Panc1 (cell line): Measurements from ENCODE around the gene OR2AJ1.

Source experiments
- POLR2AphosphoS5 ChIP-seq: IDR thresholded peaks from 2 replicates; pipeline ENCODE4 v1.6.1; 2012; ENCODE audit warnings: mild to moderate bottlenecking, low read depth, low read length, moderate library complexity
- TCF7L2 ChIP-seq: IDR thresholded peaks from 2 replicates; pipeline ENCODE4 v1.6.1; 2011; ENCODE audit warnings: mild to moderate bottlenecking, low read depth, low read length, inconsistent platforms
- TF ChIP-seq, protein P1 (sequence below): fragments of 450-650 bp; IDR thresholded peaks from 2 replicates; pipeline ENCODE4 v1.5.1; 2017; ENCODE audit warnings: mild to moderate bottlenecking
- TF ChIP-seq, protein P2 (sequence below), 2 experiments: IDR thresholded peaks; 2 replicates each; pipeline ENCODE4 v1.6.1; 2011 to 2012; ENCODE audit warnings: low read depth in 2 of 2, control low read depth in 1 of 2, low read length in 1 of 2, mild to moderate bottlenecking in 1 of 2, moderate library complexity in 1 of 2; ENCODE audit not compliant: insufficient read depth in 1 of 2

DNA sequence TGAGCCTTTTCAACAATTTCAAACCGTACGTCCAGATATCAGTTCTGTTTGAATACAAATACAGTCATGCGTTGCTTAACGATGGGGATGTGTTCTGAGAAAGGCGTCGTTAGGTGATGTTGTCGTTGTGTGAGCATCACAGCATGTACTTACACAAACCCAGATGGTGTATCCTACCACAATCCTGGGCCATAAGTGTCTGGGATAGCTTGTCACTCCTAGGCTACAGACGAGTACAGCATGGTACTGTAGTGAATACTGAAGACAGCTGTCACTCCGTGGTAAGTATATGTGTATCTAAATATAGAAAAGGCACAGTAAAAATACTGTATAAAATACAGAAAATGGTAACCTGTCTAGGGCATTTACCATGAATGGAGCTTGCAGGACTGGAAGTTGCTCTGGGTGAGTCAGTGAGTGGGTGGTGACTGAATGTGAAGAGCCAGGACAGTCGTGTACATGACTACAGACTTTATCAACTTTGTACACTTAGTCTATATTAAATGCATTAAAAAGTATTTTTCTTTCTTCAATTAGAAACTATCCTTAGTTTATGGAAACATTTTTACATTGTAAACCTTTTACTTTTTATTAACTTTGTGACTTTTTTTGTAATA is 39.8 kb upstream of the OR2AJ1 start:
- TF ChIP-seq, protein P1, sequence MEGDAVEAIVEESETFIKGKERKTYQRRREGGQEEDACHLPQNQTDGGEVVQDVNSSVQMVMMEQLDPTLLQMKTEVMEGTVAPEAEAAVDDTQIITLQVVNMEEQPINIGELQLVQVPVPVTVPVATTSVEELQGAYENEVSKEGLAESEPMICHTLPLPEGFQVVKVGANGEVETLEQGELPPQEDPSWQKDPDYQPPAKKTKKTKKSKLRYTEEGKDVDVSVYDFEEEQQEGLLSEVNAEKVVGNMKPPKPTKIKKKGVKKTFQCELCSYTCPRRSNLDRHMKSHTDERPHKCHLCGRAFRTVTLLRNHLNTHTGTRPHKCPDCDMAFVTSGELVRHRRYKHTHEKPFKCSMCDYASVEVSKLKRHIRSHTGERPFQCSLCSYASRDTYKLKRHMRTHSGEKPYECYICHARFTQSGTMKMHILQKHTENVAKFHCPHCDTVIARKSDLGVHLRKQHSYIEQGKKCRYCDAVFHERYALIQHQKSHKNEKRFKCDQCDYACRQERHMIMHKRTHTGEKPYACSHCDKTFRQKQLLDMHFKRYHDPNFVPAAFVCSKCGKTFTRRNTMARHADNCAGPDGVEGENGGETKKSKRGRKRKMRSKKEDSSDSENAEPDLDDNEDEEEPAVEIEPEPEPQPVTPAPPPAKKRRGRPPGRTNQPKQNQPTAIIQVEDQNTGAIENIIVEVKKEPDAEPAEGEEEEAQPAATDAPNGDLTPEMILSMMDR, result no peak
- no peak for TF ChIP-seq POLR2AphosphoS5
- TF ChIP-seq, protein P2, sequence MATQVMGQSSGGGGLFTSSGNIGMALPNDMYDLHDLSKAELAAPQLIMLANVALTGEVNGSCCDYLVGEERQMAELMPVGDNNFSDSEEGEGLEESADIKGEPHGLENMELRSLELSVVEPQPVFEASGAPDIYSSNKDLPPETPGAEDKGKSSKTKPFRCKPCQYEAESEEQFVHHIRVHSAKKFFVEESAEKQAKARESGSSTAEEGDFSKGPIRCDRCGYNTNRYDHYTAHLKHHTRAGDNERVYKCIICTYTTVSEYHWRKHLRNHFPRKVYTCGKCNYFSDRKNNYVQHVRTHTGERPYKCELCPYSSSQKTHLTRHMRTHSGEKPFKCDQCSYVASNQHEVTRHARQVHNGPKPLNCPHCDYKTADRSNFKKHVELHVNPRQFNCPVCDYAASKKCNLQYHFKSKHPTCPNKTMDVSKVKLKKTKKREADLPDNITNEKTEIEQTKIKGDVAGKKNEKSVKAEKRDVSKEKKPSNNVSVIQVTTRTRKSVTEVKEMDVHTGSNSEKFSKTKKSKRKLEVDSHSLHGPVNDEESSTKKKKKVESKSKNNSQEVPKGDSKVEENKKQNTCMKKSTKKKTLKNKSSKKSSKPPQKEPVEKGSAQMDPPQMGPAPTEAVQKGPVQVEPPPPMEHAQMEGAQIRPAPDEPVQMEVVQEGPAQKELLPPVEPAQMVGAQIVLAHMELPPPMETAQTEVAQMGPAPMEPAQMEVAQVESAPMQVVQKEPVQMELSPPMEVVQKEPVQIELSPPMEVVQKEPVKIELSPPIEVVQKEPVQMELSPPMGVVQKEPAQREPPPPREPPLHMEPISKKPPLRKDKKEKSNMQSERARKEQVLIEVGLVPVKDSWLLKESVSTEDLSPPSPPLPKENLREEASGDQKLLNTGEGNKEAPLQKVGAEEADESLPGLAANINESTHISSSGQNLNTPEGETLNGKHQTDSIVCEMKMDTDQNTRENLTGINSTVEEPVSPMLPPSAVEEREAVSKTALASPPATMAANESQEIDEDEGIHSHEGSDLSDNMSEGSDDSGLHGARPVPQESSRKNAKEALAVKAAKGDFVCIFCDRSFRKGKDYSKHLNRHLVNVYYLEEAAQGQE (IDR thresholded peaks at IDR 0.05; ENCODE audit: insufficient read depth in 1 of 2, low read depth in 2 of 2, low read length in 1 of 2), result no peak
- TF ChIP-seq TCF7L2, result no peak
